ENCODE data around the gene PDK1.

The PDK1 gene

GRCh38 chr2:172623249-172623965 is 67.5 kb downstream of the PDK1 start:
- Mint-ChIP-seq H3K4me3 (no peak overlapping the region), H3K4me1 (ENCODE audit: low read depth) (no peaks in the 10 kb centered on the region), H3K36me3 (ENCODE audit: low read depth) (no peaks in the 10 kb centered on the region), H3K27me3 (no peaks in the 10 kb centered on the region), H3K27ac (no peak overlapping the region), H3K9me3 (no peaks in the 10 kb centered on the region)
- intact Hi-C loops (cut with micrococcal nuclease) = no loop called here

- H3K27me3 Mint-ChIP-seq = no peaks in the 10 kb centered on the region
- H3K4me1 Mint-ChIP-seq (ENCODE audit: low read depth) = no peaks in the 10 kb centered on the region
- peaks cover 9% of the 10 kb centered on the region for H3K36me3 Mint-ChIP-seq (ENCODE audit: low read depth)
- no peak overlapping the region for H3K4me3 Mint-ChIP-seq
- H3K27ac Mint-ChIP-seq = no peak overlapping the region
- intact Hi-C loops (cut with micrococcal nuclease) = no loop called here
- no peaks in the 10 kb centered on the region for H3K9me3 Mint-ChIP-seq
Measured at GRCh38 chr2:172624996-172625395, 69.1 kb downstream of the PDK1 start.

GRCh38 chr2:172627181-172627580 is 71.3 kb downstream of the PDK1 start:
- Mint-ChIP-seq H3K27me3 (no peaks in the 10 kb centered on the region), H3K27ac (no peak overlapping the region), H3K36me3 (ENCODE audit: low read depth) (peaks cover 9% of the 10 kb centered on the region), H3K4me1 (ENCODE audit: low read depth) (no peaks in the 10 kb centered on the region), H3K4me3 (no peak overlapping the region), H3K9me3 (no peaks in the 10 kb centered on the region)
- intact Hi-C loops (cut with micrococcal nuclease) = no loop called here

GRCh38 chr2:172628085-172628484 is 72.2 kb downstream of the PDK1 start:
- intact Hi-C loops (cut with micrococcal nuclease) = no loop called here
- H3K4me1 Mint-ChIP-seq (ENCODE audit: low read depth) = no peaks in the 10 kb centered on the region
- no peaks in the 10 kb centered on the region for H3K9me3 Mint-ChIP-seq
- peaks cover 9% of the 10 kb centered on the region for H3K36me3 Mint-ChIP-seq (ENCODE audit: low read depth)
- no peaks in the 10 kb centered on the region for H3K27me3 Mint-ChIP-seq
- H3K27ac Mint-ChIP-seq = no peak overlapping the region
- no peak overlapping the region for H3K4me3 Mint-ChIP-seq

- no peaks in the 10 kb centered on the region for H3K27me3 Mint-ChIP-seq
- intact Hi-C loops (cut with micrococcal nuclease) = no loop called here
- H3K4me3 Mint-ChIP-seq = no peak overlapping the region
- H3K27ac Mint-ChIP-seq = no peak overlapping the region
- H3K9me3 Mint-ChIP-seq = no peaks in the 10 kb centered on the region
- no peaks in the 10 kb centered on the region for H3K4me1 Mint-ChIP-seq (ENCODE audit: low read depth)
- H3K36me3 Mint-ChIP-seq (ENCODE audit: low read depth) = peaks cover 9% of the 10 kb centered on the region
Measured at GRCh38 chr2:172629586-172629985, 73.7 kb downstream of the PDK1 start.

GRCh38 chr2:172630181-172630580 is 74.3 kb downstream of the PDK1 start:
- H3K27me3 Mint-ChIP-seq = no peaks in the 10 kb centered on the region
- H3K9me3 Mint-ChIP-seq = no peaks in the 10 kb centered on the region
- no peak overlapping the region for H3K4me3 Mint-ChIP-seq
- no peak overlapping the region for H3K27ac Mint-ChIP-seq
- no peaks in the 10 kb centered on the region for H3K4me1 Mint-ChIP-seq (ENCODE audit: low read depth)
- intact Hi-C loops (cut with micrococcal nuclease) = no loop called here
- peaks cover 9% of the 10 kb centered on the region for H3K36me3 Mint-ChIP-seq (ENCODE audit: low read depth)

GRCh38 chr2:172634477-172634876 is 78.6 kb downstream of the PDK1 start:
- H3K9me3 Mint-ChIP-seq = no peaks in the 10 kb centered on the region
- H3K27me3 Mint-ChIP-seq = peaks cover 2% of the 10 kb centered on the region
- peaks cover 3% of the 10 kb centered on the region for H3K36me3 Mint-ChIP-seq (ENCODE audit: low read depth)
- H3K27ac Mint-ChIP-seq = no peak overlapping the region
- intact Hi-C loops (cut with micrococcal nuclease) = no loop called here
- H3K4me3 Mint-ChIP-seq = no peak overlapping the region
- H3K4me1 Mint-ChIP-seq (ENCODE audit: low read depth) = peaks cover under 1% of the 10 kb centered on the region

- no peaks in the 10 kb centered on the region for H3K9me3 Mint-ChIP-seq
- H3K27me3 Mint-ChIP-seq = peaks cover 2% of the 10 kb centered on the region
- peaks cover 4% of the 10 kb centered on the region for H3K4me1 Mint-ChIP-seq (ENCODE audit: low read depth)
- no peaks in the 10 kb centered on the region for H3K36me3 Mint-ChIP-seq (ENCODE audit: low read depth)
- no peak overlapping the region for H3K4me3 Mint-ChIP-seq
- intact Hi-C loops (cut with micrococcal nuclease) = no loop called here
- H3K27ac Mint-ChIP-seq = no peak overlapping the region
Measured at GRCh38 chr2:172635548-172635947, 79.7 kb downstream of the PDK1 start.

- H3K27me3 Mint-ChIP-seq = peaks cover 2% of the 10 kb centered on the region
- no peak overlapping the region for H3K4me3 Mint-ChIP-seq
- peaks cover 9% of the 10 kb centered on the region for H3K4me1 Mint-ChIP-seq (ENCODE audit: low read depth)
- no peak overlapping the region for H3K27ac Mint-ChIP-seq
- H3K36me3 Mint-ChIP-seq (ENCODE audit: low read depth) = no peaks in the 10 kb centered on the region
- no peaks in the 10 kb centered on the region for H3K9me3 Mint-ChIP-seq
- intact Hi-C loops (cut with micrococcal nuclease) = no loop called here
Measured at GRCh38 chr2:172639256-172639655, 83.4 kb downstream of the PDK1 start.

- Mint-ChIP-seq H3K36me3 (ENCODE audit: low read depth) (no peaks in the 10 kb centered on the region), H3K4me1 (ENCODE audit: low read depth) (peaks cover 9% of the 10 kb centered on the region), H3K9me3 (no peaks in the 10 kb centered on the region), H3K27me3 (peaks cover 2% of the 10 kb centered on the region), H3K4me3 (no peak overlapping the region), H3K27ac (no peak overlapping the region)
- intact Hi-C loops (cut with micrococcal nuclease) = no loop called here
Measured at GRCh38 chr2:172639823-172640222, 83.9 kb downstream of the PDK1 start.

- no peak overlapping the region for H3K4me3 Mint-ChIP-seq
- no peaks in the 10 kb centered on the region for H3K36me3 Mint-ChIP-seq (ENCODE audit: low read depth)
- peaks cover 9% of the 10 kb centered on the region for H3K4me1 Mint-ChIP-seq (ENCODE audit: low read depth)
- no peaks in the 10 kb centered on the region for H3K9me3 Mint-ChIP-seq
- intact Hi-C loops (cut with micrococcal nuclease) = no loop called here
- peaks cover 2% of the 10 kb centered on the region for H3K27me3 Mint-ChIP-seq
- H3K27ac Mint-ChIP-seq = no peak overlapping the region
Measured at GRCh38 chr2:172640389-172640788, 84.5 kb downstream of the PDK1 start.

- intact Hi-C loops (cut with micrococcal nuclease) = no loop called here
- Mint-ChIP-seq H3K36me3 (ENCODE audit: low read depth) (no peaks in the 10 kb centered on the region), H3K27me3 (peaks cover 2% of the 10 kb centered on the region), H3K9me3 (no peaks in the 10 kb centered on the region), H3K4me1 (ENCODE audit: low read depth) (peaks cover 9% of the 10 kb centered on the region), H3K4me3 (no peak overlapping the region), H3K27ac (no peak overlapping the region)
Measured at GRCh38 chr2:172642301-172643020, 86.6 kb downstream of the PDK1 start.

GRCh38 chr2:172643142-172643541 is 87.3 kb downstream of the PDK1 start:
- H3K4me1 Mint-ChIP-seq (ENCODE audit: low read depth) = peaks cover 9% of the 10 kb centered on the region
- no peak overlapping the region for H3K4me3 Mint-ChIP-seq
- peaks cover 2% of the 10 kb centered on the region for H3K27me3 Mint-ChIP-seq
- peaks cover 5% of the 10 kb centered on the region for H3K9me3 Mint-ChIP-seq
- H3K27ac Mint-ChIP-seq = no peak overlapping the region
- H3K36me3 Mint-ChIP-seq (ENCODE audit: low read depth) = no peaks in the 10 kb centered on the region
- intact Hi-C loops (cut with micrococcal nuclease) = no loop called here

GRCh38 chr2:172647439-172647838 is 91.5 kb downstream of the PDK1 start:
- H3K4me3 Mint-ChIP-seq = no peak overlapping the region
- intact Hi-C loops (cut with micrococcal nuclease) = no loop called here
- H3K9me3 Mint-ChIP-seq = peaks cover 9% of the 10 kb centered on the region

More at GRCh38 chr2:172647439-172647838, 91.5 kb downstream of the PDK1 start:
- Mint-ChIP-seq H3K27ac (no peak overlapping the region), H3K27me3 (peaks cover 5% of the 10 kb centered on the region), H3K36me3 (ENCODE audit: low read depth) (no peaks in the 10 kb centered on the region), H3K4me1 (ENCODE audit: low read depth) (peaks cover 5% of the 10 kb centered on the region)

Measured in dendritic cell treated with granulocyte-macrophage colony-stimulating factor and Interleukin-4, amounts not matched to agents 40 ng/mL and 50 ng/mL, for 4 days (primary cell).